Endothelial cell of umbilical vein (primary cell): ENCODE data around the gene RSPO3.

Source experiments
- CTCF ChIP-seq, 2 donors: IDR thresholded peaks; 1 replicate in 1 of 2; 2 replicates in 1 of 2; pipeline ENCODE4 v1.5.1; 2011; ENCODE audit warnings: low read length in 2 of 2, mild to moderate bottlenecking in 2 of 2, moderate library complexity in 2 of 2, control low read depth in 1 of 2, inconsistent platforms in 1 of 2, low read depth in 1 of 2; ENCODE audit not compliant: insufficient read depth in 1 of 2; ENCODE audit errors: extremely low read depth in 1 of 2
- EZH2 ChIP-seq: IDR thresholded peaks from 2 replicates; pipeline ENCODE4 v1.6.1; 2012; ENCODE audit warnings: borderline replicate concordance, low read depth, mild to moderate bottlenecking, moderate library complexity, low read length, inconsistent platforms; ENCODE audit not compliant: severe bottlenecking
- JUN ChIP-seq: IDR thresholded peaks from 2 replicates; pipeline ENCODE4 v1.6.1; 2011; ENCODE audit warnings: borderline replicate concordance, low read depth; ENCODE audit not compliant: insufficient read length, insufficient read depth
- MAX ChIP-seq: IDR thresholded peaks from 2 replicates; pipeline ENCODE4 v1.6.1; 2011; ENCODE audit not compliant: insufficient read depth, insufficient read length
- MYC ChIP-seq: IDR thresholded peaks from one replicate; pipeline ENCODE4 v1.6.1; 2011; ENCODE audit warnings: mild to moderate bottlenecking, low read depth, low read length
- POLR2A ChIP-seq: IDR thresholded peaks from 2 replicates; pipeline ENCODE4 v1.6.1; 2012; ENCODE audit warnings: low read depth, mild to moderate bottlenecking, control low read depth, low read length
- POLR2AphosphoS5 ChIP-seq: IDR thresholded peaks from 2 replicates; pipeline ENCODE4 v1.6.1; 2012; ENCODE audit warnings: low read depth, mild to moderate bottlenecking, control low read depth, low read length, moderate library complexity; ENCODE audit not compliant: insufficient read depth

GRCh38 chr6:127129251-127129650 is 10.8 kb downstream of the RSPO3 start:
- TF ChIP-seq CTCF (IDR thresholded peaks at IDR 0.05; ENCODE audit: extremely low read depth in 1 of 2, insufficient read depth in 1 of 2, low read depth in 1 of 2, low read length in 2 of 2) = no peak
- no peak for TF ChIP-seq POLR2A
- TF ChIP-seq MYC = no peak
- TF ChIP-seq EZH2 = no peak
- TF ChIP-seq POLR2AphosphoS5 = no peak
- TF ChIP-seq MAX = no peak
- no peak for TF ChIP-seq JUN
